BJ (cell line): Measurements from ENCODE around the gene DOCK3. TPM values are rescaled to one million over a fixed set of nuclear protein-coding genes. Genes with fewer than 3 reads are reported as not detected.
"Not testable (repeated sequence)": the region's sequence is repeated elsewhere in the genome, so short reads cannot be mapped to it uniquely, and the experiment has no call there.

ENCODE experiments used
- CTCF ChIA-PET: fragments of 350-600 bp; formaldehyde crosslinking; extraction: SDS; loops from one replicate; lab custom pipeline; 2021; ENCODE audit warnings: antibody characterized with exemption, inconsistent platforms; lab: Yijun Ruan, JAX
- POLR2A ChIA-PET: fragments of 300-600 bp; sonication (Branson Sonifier 250); formaldehyde crosslinking; extraction: SDS; loops from one replicate; lab custom pipeline; 2021; ENCODE audit warnings: antibody characterized with exemption; lab: Charles Lee
- DNase-seq: peaks from one replicate; pipeline ENCODE4 v3.0.0-alpha.2; 2011; ENCODE audit warnings: low read depth
- H3K27me3 ChIP-seq: 2 replicates; pipeline ENCODE4 v1.6.0; 2011; ENCODE audit warnings: low read length; ENCODE audit not compliant: control insufficient read depth, insufficient read depth
- H3K36me3 ChIP-seq: 2 replicates; pipeline ENCODE4 v1.5.1; 2011; ENCODE audit warnings: low read length; ENCODE audit not compliant: control insufficient read depth, insufficient read depth
- H3K4me3 ChIP-seq: 2 replicates; pipeline ENCODE4 v1.5.1; 2011; ENCODE audit warnings: low read depth, mild to moderate bottlenecking, control low read depth, low read length
- CTCF ChIP-seq: IDR thresholded peaks from 2 replicates; pipeline ENCODE4 v1.5.1; 2011; ENCODE audit warnings: low read depth, mild to moderate bottlenecking, control low read depth, inconsistent platforms, low read length, moderate library complexity; ENCODE audit not compliant: insufficient read depth
- polyA plus RNA-seq: library from polyadenylated mRNA; depleted of rRNA; stranded (reverse); fragments of >200 nt; gene quantifications from 2 replicates; pipeline ENCODE4 v1.2.3, GENCODE V29; 2011

Gene DOCK3
- polyA plus RNA-seq, 1 experiment: 0.09 TPM

- H3K27me3 ChIP-seq: peaks cover 40% of the 10 kb centered on the region
Observed at GRCh38 chr3:50676031-50676705, 1.4 kb downstream of the DOCK3 start.

GRCh38 chr3:50687127-50687751 lies 12.5 kb downstream of the DOCK3 start:
- ChIA-PET POLR2A (no interaction called here), CTCF (no interaction called here)
- H3K27me3 ChIP-seq: no peaks in the 10 kb centered on the region
- no peak for TF ChIP-seq CTCF
- DNase-seq: no peak
- no peak overlapping the region for H3K4me3 ChIP-seq
- H3K36me3 ChIP-seq: no peaks in the 10 kb centered on the region

More at GRCh38 chr3:50676031-50676705, 1.4 kb downstream of the DOCK3 start:
- no peak for TF ChIP-seq CTCF
- no peaks in the 10 kb centered on the region for H3K36me3 ChIP-seq
- no peak overlapping the region for H3K4me3 ChIP-seq
- CTCF ChIA-PET: interaction anchor here (0.6 to 1.2 kb wide), 4 partner anchors 19 to 543 kb away, joined by 3 to 4 read pairs (median 4); no protein-coding TSS in a partner anchor
- POLR2A ChIA-PET: no interaction called here
- no peak for DNase-seq

GRCh38 chr3:50687916-50688315 lies 13.2 kb downstream of the DOCK3 start:
- TF ChIP-seq CTCF: no peak
- Histone ChIP-seq H3K36me3 (no peaks in the 10 kb centered on the region), H3K27me3 (no peaks in the 10 kb centered on the region), H3K4me3 (no peak overlapping the region)
- DNase-seq: no peak
- POLR2A ChIA-PET: no interaction called here
- CTCF ChIA-PET: no interaction called here

- H3K27me3 ChIP-seq, DNase-seq, H3K4me3 ChIP-seq, H3K36me3 ChIP-seq, POLR2A ChIA-PET: not testable (repeated sequence)
- CTCF ChIA-PET: interaction anchor here (0.7 kb wide), 1 partner anchor 622 kb away, joined by 3 read pairs; no protein-coding TSS in a partner anchor
Observed at GRCh38 chr3:50688602-50689001, 13.9 kb downstream of the DOCK3 start.

- ChIA-PET POLR2A (no interaction called here), CTCF (no interaction called here)
- H3K27me3 ChIP-seq: no peaks in the 10 kb centered on the region
- H3K4me3 ChIP-seq: no peak overlapping the region
- no peaks in the 10 kb centered on the region for H3K36me3 ChIP-seq
- DNase-seq: no peak
- no peak for TF ChIP-seq CTCF
Observed at GRCh38 chr3:50689558-50689957, 14.8 kb downstream of the DOCK3 start.
